Measurements from ENCODE around the gene STOX1. TPM values are rescaled to one million over a fixed set of nuclear protein-coding genes. Genes with fewer than 3 reads are reported as not detected.

Gene STOX1
- polyA plus RNA-seq, 3 donors: 11.6 to 13.4 (median 11.7) TPM

Other genes starting within 250 kb of the STOX1 start
- 100 to 1,000 TPM; 178 to 197 (median 182) TPM for gene CCAR1, start 106.3 kb upstream of the STOX1 start, polyA plus RNA-seq (ENCODE audit: insufficient read length in 3 of 3)
- 10 to 100 TPM; 65.4 to 79.2 (median 77.2) TPM for gene DDX50, start 73.8 kb downstream of the STOX1 start, polyA plus RNA-seq (ENCODE audit: insufficient read length in 3 of 3)
- gene DDX21, start 128.6 kb downstream of the STOX1 start, polyA plus RNA-seq (ENCODE audit: insufficient read length in 3 of 3): 10 to 100 TPM; 55.6 to 59.7 (median 58.1) TPM
- gene KIFBP, start 161.3 kb downstream of the STOX1 start, polyA plus RNA-seq (ENCODE audit: insufficient read length in 3 of 3): 10 to 100 TPM; 36.1 to 38.3 (median 37.9) TPM

All from right renal cortex interstitium (tissue), 3 donors.